Liver (tissue), 3 donors: Measurements from ENCODE around the gene RECK.

Experiments used
- ATF3 ChIP-seq: IDR thresholded peaks from 2 replicates; pipeline ENCODE4 v1.6.1; 2016; ENCODE audit warnings: antibody characterized with exemption
- CTCF ChIP-seq: fragments of 150-350 bp; IDR thresholded peaks from 2 replicates; pipeline ENCODE4 v1.5.1; 2017; ENCODE audit warnings: improper control_type of control experiment, low read depth, low read length; ENCODE audit not compliant: missing input control
- HNF4A ChIP-seq, 2 donors: conservative IDR thresholded peaks; 2 replicates each; pipeline ENCODE4 v1.6.1; 2016; ENCODE audit warnings: antibody characterized with exemption in 2 of 2, mild to moderate bottlenecking in 2 of 2
- HNF4G ChIP-seq: IDR thresholded peaks from 2 replicates; pipeline ENCODE4 v1.6.1; 2016; ENCODE audit warnings: antibody characterized with exemption
- MAX ChIP-seq: IDR thresholded peaks from 2 replicates; pipeline ENCODE4 v1.6.1; 2016; ENCODE audit warnings: antibody characterized with exemption
- RAD21 ChIP-seq, 2 donors: IDR thresholded peaks; 2 replicates each; pipeline ENCODE4 v1.6.1; 2016; ENCODE audit warnings: antibody characterized with exemption in 2 of 2, mild to moderate bottlenecking in 2 of 2
- REST ChIP-seq: IDR thresholded peaks from 2 replicates; pipeline ENCODE4 v1.6.1; 2016; ENCODE audit warnings: antibody characterized with exemption, mild to moderate bottlenecking
- YY1 ChIP-seq: IDR thresholded peaks from 2 replicates; pipeline ENCODE4 v1.6.1; 2016; ENCODE audit warnings: antibody characterized with exemption, mild to moderate bottlenecking
- donor health status: healthy.
- donor health status: healthy.

GRCh38 chr9:36162211-36162738 is 125.6 kb downstream of the RECK start:
- no peak for TF ChIP-seq CTCF
- no peak for TF ChIP-seq REST
- no peak for TF ChIP-seq ATF3
- no peak for TF ChIP-seq HNF4A (conservative IDR thresholded peaks at IDR 0.05)
- TF ChIP-seq YY1 = no peak
- TF ChIP-seq MAX = no peak
- TF ChIP-seq RAD21 (IDR thresholded peaks at IDR 0.05) = no peak
- no peak for TF ChIP-seq HNF4G
